H4 (cell line): ENCODE data around the gene ESPNL. TPM values are rescaled to one million over a fixed set of nuclear protein-coding genes. Genes with fewer than 3 reads are reported as not detected.

ENCODE experiments used
- DNase-seq: peaks from one replicate; pipeline ENCODE4 v3.0.0-alpha.2; 2015; ENCODE audit warnings: low spot score
- total RNA-seq: library from RNA; depleted of rRNA; stranded (reverse); fragments of >200 nt; shearing (Covaris generic); gene quantifications from 2 replicates; pipeline ENCODE4 v1.2.3, GENCODE V29; 2014

ESPNL gene
- total RNA-seq, 1 experiment from 2014 or later: not detected

GRCh38 chr2:238098901-238099713 is 1.0 kb upstream of the ESPNL start:
- no peak for DNase-seq

- DNase-seq: no peak
These were observed 459 bp upstream of the ESPNL start for GRCh38 chr2:238099714-238100048.

DNA sequence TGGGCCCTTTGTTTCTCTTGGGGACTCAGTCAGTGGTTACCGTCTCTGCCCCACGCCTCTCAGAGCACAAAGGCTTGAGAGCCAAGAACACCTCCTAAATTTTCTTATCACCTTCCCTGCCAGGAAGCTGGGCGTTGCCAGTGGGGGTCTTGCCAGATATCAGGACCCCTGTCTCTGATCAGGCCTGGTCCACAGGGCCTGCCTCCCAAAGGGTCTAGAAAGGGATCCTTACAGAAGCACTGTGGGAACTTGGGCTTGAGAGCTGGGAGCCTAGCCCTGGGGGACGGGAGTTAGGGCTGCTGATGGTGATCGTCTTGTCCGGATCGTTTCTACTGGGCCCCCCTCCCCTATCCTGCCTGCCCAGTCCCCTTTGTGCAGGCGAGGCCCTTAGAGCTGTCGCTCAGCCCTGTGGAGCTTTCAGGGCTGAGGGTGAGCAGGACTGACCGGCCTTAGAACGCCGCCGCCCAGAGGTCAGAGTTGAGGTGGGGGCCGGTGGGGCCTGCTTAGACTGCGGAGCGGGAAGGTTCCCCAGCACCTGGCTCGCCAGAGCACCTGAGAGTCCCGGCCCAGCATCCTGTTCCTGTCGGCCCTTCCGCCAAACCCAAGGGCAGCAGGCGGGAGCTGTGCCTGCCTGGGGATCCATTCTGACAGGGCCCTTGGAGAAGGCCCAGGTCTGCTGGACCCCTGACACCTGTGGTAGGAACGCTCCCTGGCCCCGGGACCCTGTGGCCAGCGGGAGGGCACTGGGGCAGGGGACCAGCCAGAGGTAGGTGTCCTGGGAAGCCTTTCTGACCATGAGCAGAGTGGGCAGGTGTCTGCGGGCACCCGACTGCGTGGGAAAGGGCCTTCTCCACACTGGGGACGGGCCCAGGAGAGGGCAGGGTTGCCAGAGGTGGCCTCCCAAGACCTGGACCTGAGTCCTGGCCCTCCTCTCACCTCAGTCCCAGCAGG is 956 bp downstream of the ESPNL start:
- DNase-seq: no peak

DNA sequence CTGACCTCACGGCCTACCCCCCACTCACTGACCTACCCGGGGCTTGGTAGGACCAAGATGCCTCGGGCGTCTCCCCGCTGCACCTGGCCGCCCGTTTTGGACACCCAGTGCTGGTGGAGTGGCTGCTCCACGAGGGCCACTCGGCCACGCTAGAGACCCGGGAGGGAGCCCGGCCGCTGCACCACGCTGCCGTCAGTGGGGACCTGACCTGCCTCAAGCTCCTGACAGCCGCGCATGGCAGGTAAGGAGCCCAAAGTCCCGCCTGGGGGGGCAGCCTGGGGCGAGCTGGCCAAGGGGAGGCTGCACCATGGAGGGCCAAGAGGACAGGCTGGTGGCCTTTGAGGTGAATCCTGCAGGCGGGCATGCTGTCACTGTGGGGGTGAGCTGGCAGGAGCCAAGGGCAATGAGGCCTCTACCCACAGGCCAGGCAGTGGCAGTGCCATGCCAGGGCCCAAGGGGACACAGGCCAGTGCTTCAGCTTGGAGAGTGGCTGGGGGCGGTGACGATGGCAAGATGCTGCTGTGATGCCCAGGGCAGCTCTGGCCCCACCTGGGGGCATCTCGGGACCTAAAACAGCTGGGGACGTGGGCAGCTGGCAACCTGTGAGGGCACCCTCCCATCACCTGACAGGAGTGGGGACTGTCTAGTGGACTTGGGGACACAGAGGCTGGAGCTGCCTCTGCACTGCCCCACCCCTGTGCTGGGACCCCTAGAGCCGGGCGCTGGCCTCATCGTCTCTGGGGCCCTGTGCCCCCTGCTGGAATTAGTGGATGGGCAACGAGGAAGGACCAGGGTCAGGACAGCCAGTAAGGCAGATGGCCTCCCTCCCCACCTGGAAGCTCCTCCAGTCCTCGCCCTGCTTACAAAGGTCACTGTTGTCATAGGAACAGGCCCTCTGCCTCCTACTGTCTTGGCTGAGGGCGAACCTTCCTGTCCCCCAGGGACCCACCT is 2.0 kb downstream of the ESPNL start:
- DNase-seq: no peak

GRCh38 chr2:238102865-238103264 is 2.7 kb downstream of the ESPNL start:
- no peak for DNase-seq

GRCh38 chr2:238103465-238104225 is 3.5 kb downstream of the ESPNL start:
- no peak for DNase-seq

GRCh38 chr2:238104226-238104690 is 4.1 kb downstream of the ESPNL start:
- no peak for DNase-seq

- DNase-seq: no peak
These were observed 4.7 kb downstream of the ESPNL start for GRCh38 chr2:238104691-238105371.

GRCh38 chr2:238105506-238106338 is 5.6 kb downstream of the ESPNL start:
- DNase-seq: no peak

GRCh38 chr2:238106339-238106697 is 6.2 kb downstream of the ESPNL start:
- DNase-seq: no peak

GRCh38 chr2:238106698-238107524 is 6.8 kb downstream of the ESPNL start:
- no peak for DNase-seq

DNA sequence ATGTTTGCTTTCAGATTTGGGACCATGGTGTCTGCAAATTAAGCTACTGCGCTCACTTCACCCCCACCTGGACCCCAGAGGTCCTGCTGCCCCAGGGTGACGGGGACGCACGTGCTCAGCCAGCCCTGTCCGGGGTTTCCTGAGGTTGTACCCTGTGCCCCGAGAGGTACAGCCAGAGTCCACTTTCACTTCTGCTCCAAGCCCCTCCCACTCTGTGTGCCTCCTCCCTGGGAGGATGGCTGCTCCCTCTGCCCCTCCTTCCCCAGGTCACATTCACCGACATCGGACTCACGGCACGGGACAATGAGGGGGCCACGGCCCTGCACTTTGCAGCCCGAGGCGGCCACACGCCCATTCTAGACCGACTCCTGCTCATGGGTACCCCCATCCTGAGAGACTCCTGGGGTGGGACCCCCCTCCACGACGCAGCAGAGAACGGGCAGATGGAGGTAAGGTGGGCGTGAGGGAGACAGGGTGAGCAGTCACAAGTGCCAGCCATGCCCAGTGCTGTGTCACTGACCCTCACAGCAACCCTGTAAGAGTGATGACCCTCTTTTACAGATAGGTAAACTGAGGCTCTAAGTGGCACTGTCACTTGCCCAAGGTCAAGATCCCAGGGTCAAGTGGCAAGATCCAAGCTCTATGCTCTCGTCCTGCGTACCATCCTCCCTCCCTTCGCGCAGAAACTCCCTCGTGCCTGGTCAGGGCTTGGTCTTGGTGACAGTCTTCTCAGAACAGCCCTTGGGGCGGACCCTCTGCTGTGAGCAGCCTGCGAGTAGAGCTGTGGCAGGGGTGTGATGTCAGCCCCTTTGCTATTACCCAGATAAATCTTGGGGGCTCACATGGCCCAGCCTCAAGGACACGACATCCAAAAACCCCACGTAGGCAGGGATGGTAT is 7.6 kb downstream of the ESPNL start:
- DNase-seq: no peak

DNA sequence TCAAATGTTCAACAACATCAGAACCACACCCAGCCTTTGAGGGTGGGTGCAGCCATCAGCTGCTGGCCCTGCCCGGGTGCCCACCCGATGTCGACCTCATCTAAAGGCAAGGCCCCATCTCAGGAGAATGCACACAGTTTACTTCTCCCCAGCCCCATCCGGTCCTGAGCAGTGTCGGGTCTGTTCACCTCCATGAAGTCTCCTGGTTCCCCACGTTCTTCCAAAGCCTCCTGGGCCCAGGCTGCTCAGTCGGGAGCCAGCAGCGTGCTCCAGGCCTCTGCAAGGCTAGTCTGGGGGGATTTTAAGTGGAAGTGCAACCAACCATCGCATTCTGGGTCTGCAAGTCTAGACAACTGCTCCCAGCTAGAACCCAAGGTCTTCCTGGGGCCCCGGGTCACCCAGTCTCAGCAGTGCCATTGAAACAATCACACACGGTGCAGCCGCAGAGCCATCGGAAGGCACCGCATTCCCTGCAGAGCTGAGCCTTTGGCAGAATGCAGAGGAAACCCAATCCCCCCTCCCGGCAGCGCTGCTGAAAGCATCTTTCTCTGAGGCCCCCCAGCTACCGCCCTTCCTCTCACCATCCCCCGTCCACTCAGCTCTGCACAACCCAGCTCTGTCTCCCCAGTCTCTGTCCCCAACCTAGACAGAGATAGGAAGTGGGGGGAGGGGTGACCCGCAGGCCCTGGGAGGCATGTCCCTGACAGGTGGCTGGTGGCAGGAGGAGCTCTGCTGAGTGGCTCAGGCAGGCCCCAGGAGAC is 8.5 kb downstream of the ESPNL start:
- no peak for DNase-seq

DNA sequence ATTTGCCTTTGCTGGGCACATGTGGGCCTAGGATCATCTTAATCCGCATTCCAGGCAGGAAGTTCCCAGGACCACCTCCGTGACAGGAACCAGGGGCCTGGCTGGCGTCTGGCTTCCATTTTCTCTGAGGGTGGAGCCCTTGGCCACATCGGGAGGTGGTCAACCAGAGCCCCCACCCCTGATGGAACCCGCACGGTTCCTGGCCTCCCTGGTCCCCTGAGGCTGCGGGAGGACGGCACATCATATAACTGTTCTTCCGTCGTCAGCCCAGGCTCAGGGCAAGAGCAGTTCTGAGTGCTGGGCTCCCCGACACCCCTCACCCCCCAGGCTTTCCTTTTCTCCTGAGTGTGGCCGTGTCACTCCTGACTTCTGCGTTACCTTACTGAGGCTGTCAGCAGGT is 13.5 kb downstream of the ESPNL start:
- no peak for DNase-seq

GRCh38 chr2:238114331-238114841 is 14.2 kb downstream of the ESPNL start:
- no peak for DNase-seq

GRCh38 chr2:238114851-238115660 is 14.9 kb downstream of the ESPNL start:
- DNase-seq: no peak
